ENCODE measurements around the gene BRME1. TPM values are rescaled to one million over a fixed set of nuclear protein-coding genes. Genes with fewer than 3 reads are reported as not detected.

BRME1 gene
- total RNA-seq, 4 donors from 2014 or later: 0.66 to 3.0 (median 1.0) TPM; not detected in 1

GRCh38 chr19:13859361-13859880, 46.5 kb downstream of the BRME1 start:
- TF ChIP-seq CTCF (IDR thresholded peaks at IDR 0.05; ENCODE audit: low read depth): no peak

- TF ChIP-seq CTCF (IDR thresholded peaks at IDR 0.05; ENCODE audit: low read depth): no peak
These were observed 49.4 kb downstream of the BRME1 start for GRCh38 chr19:13856497-13856896.

- TF ChIP-seq CTCF (IDR thresholded peaks at IDR 0.05; ENCODE audit: low read depth): no peak
These were observed 54.8 kb downstream of the BRME1 start for GRCh38 chr19:13850910-13851733.

GRCh38 chr19:13849991-13850909, 55.7 kb downstream of the BRME1 start:
- TF ChIP-seq CTCF (IDR thresholded peaks at IDR 0.05; ENCODE audit: low read depth): no peak

GRCh38 chr19:13848798-13849676, 56.9 kb downstream of the BRME1 start:
- no peak for TF ChIP-seq CTCF (IDR thresholded peaks at IDR 0.05; ENCODE audit: low read depth)

- TF ChIP-seq CTCF (IDR thresholded peaks at IDR 0.05; ENCODE audit: low read depth): no peak
These were observed 57.6 kb downstream of the BRME1 start for GRCh38 chr19:13848340-13848677.
